ENCODE data around the gene NR1H3. TPM values are rescaled to one million over a fixed set of nuclear protein-coding genes. Genes with fewer than 3 reads are reported as not detected.

NR1H3 gene
- total RNA-seq, 1 donor from 2014 or later = 61.2 TPM

DNA sequence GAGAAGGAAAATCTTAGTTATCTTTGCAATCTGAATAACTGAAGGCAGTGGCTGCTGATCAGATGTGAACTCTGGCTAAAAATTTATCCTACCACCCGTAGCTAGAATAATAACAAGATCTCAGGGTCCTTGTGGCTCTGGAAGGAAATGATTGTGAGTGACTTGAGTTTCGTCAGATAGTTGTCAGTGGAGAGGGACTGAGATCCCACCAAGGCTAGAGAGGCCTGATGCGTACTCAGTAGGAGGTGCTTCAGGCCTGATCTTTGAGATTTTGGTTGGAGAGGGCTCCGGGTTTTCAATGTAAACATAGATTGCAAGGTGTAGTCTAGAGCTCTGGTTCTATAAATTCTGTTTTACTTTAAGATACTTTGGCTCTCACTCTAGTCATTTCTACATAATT is 13.5 kb downstream of the NR1H3 start:
- Mint-ChIP-seq H3K9me3 (ENCODE audit: unreplicated experiment) (no peaks in the 10 kb centered on the region), H3K4me3 (ENCODE audit: unreplicated experiment) (peak overlapping the region; percentile 92), H3K36me3 (ENCODE audit: low read depth, unreplicated experiment) (peaks cover 23% of the 10 kb centered on the region), H3K4me1 (ENCODE audit: unreplicated experiment) (peaks cover 34% of the 10 kb centered on the region), H3K27ac (ENCODE audit: unreplicated experiment) (peak overlapping the region; percentile 49), H3K27me3 (ENCODE audit: unreplicated experiment) (peaks cover 16% of the 10 kb centered on the region)
- DNase-seq (ENCODE audit: low spot score) = no peak
- TF ChIP-seq, protein P1, sequence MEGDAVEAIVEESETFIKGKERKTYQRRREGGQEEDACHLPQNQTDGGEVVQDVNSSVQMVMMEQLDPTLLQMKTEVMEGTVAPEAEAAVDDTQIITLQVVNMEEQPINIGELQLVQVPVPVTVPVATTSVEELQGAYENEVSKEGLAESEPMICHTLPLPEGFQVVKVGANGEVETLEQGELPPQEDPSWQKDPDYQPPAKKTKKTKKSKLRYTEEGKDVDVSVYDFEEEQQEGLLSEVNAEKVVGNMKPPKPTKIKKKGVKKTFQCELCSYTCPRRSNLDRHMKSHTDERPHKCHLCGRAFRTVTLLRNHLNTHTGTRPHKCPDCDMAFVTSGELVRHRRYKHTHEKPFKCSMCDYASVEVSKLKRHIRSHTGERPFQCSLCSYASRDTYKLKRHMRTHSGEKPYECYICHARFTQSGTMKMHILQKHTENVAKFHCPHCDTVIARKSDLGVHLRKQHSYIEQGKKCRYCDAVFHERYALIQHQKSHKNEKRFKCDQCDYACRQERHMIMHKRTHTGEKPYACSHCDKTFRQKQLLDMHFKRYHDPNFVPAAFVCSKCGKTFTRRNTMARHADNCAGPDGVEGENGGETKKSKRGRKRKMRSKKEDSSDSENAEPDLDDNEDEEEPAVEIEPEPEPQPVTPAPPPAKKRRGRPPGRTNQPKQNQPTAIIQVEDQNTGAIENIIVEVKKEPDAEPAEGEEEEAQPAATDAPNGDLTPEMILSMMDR (IDR thresholded peaks at IDR 0.05; ENCODE audit: unreplicated experiment) = no peak

- Mint-ChIP-seq H3K27ac (ENCODE audit: unreplicated experiment) (no peak overlapping the region), H3K36me3 (ENCODE audit: low read depth, unreplicated experiment) (peaks cover 30% of the 10 kb centered on the region), H3K9me3 (ENCODE audit: unreplicated experiment) (no peaks in the 10 kb centered on the region), H3K27me3 (ENCODE audit: unreplicated experiment) (peaks cover 16% of the 10 kb centered on the region), H3K4me1 (ENCODE audit: unreplicated experiment) (peaks cover 34% of the 10 kb centered on the region), H3K4me3 (ENCODE audit: unreplicated experiment) (peak overlapping the region; percentile 92)
- DNase-seq (ENCODE audit: low spot score) = no peak
- TF ChIP-seq, protein P1 (IDR thresholded peaks at IDR 0.05; ENCODE audit: unreplicated experiment) = no peak
Measured at GRCh38 chr11:47271961-47272661, 14.3 kb downstream of the NR1H3 start.

DNA sequence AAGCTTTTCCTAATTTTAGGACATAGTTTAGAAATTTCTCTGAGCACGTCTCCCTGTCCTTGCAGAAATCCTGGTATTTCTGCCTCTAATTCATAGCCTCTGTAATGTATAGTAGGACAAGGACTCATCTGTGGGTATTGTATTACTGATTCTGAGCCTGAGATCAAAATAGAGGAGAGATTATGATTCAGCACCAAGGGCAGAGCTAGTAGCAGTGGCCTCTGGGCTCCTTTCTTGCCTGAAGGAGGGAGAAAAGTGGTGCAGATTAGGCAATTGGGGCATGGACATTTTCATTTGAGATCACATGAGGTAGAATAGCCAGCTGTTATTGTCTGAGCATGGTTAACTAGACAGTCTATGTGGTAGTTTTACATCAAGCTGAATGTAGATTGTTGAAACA is 14.9 kb downstream of the NR1H3 start:
- peaks cover 13% of the 10 kb centered on the region for H3K27me3 Mint-ChIP-seq (ENCODE audit: unreplicated experiment)
- peaks cover 31% of the 10 kb centered on the region for H3K4me1 Mint-ChIP-seq (ENCODE audit: unreplicated experiment)
- H3K9me3 Mint-ChIP-seq (ENCODE audit: unreplicated experiment) = no peaks in the 10 kb centered on the region
- TF ChIP-seq, protein P1 (IDR thresholded peaks at IDR 0.05; ENCODE audit: unreplicated experiment) = no peak
- no peak for DNase-seq (ENCODE audit: low spot score)
- no peak overlapping the region for H3K4me3 Mint-ChIP-seq (ENCODE audit: unreplicated experiment)
- H3K27ac Mint-ChIP-seq (ENCODE audit: unreplicated experiment) = no peak overlapping the region
- H3K36me3 Mint-ChIP-seq (ENCODE audit: low read depth, unreplicated experiment) = peaks cover 30% of the 10 kb centered on the region

DNA sequence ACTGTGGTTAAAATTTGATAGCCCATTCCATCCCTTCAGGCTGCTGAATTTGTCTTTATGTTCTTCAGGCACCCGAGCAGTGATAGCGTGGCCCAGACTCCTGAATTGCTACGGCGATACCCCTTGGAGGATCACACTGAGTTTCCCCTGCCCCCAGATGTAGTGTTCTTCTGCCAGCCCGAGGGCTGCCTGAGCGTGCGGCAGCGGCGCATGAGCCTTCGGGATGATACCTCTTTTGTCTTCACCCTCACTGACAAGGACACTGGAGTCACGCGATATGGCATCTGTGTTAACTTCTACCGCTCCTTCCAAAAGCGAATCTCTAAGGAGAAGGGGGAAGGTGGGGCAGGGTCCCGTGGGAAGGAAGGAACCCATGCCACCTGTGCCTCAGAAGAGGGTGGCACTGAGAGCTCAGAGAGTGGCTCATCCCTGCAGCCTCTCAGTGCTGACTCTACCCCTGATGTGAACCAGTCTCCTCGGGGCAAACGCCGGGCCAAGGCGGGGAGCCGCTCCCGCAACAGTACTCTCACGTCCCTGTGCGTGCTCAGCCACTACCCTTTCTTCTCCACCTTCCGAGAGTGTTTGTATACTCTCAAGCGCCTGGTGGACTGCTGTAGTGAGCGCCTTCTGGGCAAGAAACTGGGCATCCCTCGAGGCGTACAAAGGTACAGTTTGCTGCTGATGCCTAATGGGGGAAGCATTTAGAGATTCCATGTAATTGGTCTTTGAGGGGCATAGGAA is 16.9 kb downstream of the NR1H3 start:
- peaks cover 3% of the 10 kb centered on the region for H3K27me3 Mint-ChIP-seq (ENCODE audit: unreplicated experiment)
- H3K36me3 Mint-ChIP-seq (ENCODE audit: low read depth, unreplicated experiment) = peaks cover 41% of the 10 kb centered on the region
- peak overlapping the region; percentile 58 for H3K4me3 Mint-ChIP-seq (ENCODE audit: unreplicated experiment)
- no peak for DNase-seq (ENCODE audit: low spot score)
- TF ChIP-seq, protein P1 (IDR thresholded peaks at IDR 0.05; ENCODE audit: unreplicated experiment) = no peak
- H3K9me3 Mint-ChIP-seq (ENCODE audit: unreplicated experiment) = no peaks in the 10 kb centered on the region
- peaks cover 15% of the 10 kb centered on the region for H3K4me1 Mint-ChIP-seq (ENCODE audit: unreplicated experiment)
- H3K27ac Mint-ChIP-seq (ENCODE audit: unreplicated experiment) = no peak overlapping the region

- no peak for DNase-seq (ENCODE audit: low spot score)
- H3K9me3 Mint-ChIP-seq (ENCODE audit: unreplicated experiment) = no peaks in the 10 kb centered on the region
- H3K36me3 Mint-ChIP-seq (ENCODE audit: low read depth, unreplicated experiment) = peaks cover 41% of the 10 kb centered on the region
- H3K27me3 Mint-ChIP-seq (ENCODE audit: unreplicated experiment) = no peaks in the 10 kb centered on the region
- H3K27ac Mint-ChIP-seq (ENCODE audit: unreplicated experiment) = no peak overlapping the region
- peaks cover 1% of the 10 kb centered on the region for H3K4me1 Mint-ChIP-seq (ENCODE audit: unreplicated experiment)
- H3K4me3 Mint-ChIP-seq (ENCODE audit: unreplicated experiment) = peak overlapping the region; percentile 37
- TF ChIP-seq, protein P1 (IDR thresholded peaks at IDR 0.05; ENCODE audit: unreplicated experiment) = no peak
Measured at GRCh38 chr11:47276923-47277322, 19.1 kb downstream of the NR1H3 start.
